GM10847 (cell line): Measurements from ENCODE around the gene NRXN2.

Experiments used
- POLR2A ChIP-seq: IDR thresholded peaks from 2 replicates; pipeline ENCODE4 v1.6.1; 2011; ENCODE audit not compliant: insufficient read length; ENCODE audit errors: extremely low read depth

Gene NRXN2

DNA sequence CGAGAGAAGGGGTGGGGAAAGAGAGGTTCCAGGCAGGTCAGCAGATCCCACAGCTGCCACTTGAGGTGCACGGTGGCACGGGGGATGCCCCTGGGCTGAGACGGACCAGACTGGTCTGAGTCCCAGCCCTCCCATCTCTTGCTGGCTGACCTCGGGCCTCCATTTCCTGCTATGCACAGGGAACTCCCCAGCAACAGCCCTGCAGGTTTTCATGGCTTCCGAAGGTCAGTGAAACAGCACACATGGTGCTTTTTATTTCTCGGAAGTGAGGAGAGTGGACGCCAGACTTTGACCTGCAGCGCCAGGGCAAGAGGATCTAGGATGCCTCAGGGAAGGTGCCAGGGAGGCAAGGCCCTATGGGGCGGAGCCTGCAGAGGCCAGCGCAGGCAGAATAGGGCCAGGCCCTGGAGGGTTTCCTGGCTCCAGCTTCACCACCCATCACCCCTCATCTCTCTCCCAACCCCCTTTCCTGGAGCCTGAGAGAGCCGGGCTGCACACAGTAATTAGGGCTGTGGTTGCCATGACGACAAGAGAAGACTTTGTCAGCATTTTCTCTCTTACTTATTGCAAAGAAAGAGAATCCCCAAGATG is 102.5 kb downstream of the NRXN2 start:
- no peak for TF ChIP-seq POLR2A

DNA sequence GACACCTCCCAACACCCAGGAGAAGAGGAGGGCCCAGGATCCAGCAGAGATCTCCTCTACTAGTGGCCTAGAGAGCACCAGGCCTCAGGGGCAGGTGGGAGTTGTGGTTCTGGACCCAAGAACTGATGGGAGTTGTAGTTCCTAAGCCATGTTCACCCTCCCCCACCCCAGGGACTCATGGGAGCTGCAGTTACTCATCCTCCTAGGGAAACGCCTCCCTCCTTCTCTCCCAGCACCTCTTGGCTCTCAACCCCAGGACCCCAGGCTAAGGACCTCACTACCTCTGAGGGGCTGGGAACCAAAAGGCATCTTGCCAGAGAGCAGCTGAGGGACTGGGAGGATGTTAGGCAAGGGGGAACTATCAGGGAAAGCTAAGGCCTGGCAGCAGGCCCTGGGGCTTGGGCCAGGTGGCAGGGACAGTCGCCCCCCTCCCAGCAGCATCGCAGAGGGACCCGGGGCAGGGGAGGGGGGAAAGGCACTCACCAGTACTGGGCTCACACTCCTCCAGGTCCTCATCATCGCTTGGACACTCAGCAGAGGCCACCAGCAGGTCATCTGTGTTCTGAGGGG is 103.1 kb downstream of the NRXN2 start:
- no peak for TF ChIP-seq POLR2A

DNA sequence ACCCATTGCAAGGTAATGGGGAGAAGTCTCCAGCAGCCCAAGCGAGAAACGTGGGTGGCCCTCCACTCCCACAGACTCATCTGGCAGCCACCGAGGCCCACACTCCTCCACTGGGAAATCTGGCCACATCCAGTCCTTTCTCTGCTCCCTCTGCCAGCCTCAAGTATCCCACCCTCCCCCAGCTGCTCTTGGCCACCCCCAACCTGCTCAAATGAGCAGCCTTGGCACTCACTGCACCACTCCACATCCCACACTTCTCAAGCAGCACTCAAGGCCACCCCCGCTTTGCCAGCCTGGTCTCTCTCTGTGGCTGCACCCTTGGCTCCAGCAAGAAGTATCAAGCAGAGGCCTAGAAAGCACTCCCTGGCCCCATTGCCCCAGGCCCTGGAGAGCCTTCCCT is 103.8 kb downstream of the NRXN2 start:
- no peak for TF ChIP-seq POLR2A

DNA sequence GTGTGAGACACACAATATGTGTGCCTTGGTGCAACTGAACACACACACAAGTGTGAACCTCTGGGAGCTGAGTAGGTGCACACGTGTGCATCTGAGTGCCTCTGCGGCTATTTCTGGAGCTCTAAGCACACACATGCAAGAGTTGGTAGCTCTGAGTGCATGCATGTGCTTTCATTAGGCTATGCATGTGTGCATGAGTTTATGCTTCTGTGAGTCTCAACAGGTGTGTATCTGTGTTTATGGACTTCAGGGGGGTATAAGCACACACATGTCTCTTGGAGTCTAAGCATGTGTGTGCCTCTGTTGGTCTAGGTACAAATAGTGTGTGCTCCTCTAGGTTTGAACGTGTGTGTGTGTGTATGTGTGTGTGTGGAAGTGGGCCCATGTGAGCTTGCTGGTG is 106.2 kb downstream of the NRXN2 start:
- TF ChIP-seq POLR2A = no peak

DNA sequence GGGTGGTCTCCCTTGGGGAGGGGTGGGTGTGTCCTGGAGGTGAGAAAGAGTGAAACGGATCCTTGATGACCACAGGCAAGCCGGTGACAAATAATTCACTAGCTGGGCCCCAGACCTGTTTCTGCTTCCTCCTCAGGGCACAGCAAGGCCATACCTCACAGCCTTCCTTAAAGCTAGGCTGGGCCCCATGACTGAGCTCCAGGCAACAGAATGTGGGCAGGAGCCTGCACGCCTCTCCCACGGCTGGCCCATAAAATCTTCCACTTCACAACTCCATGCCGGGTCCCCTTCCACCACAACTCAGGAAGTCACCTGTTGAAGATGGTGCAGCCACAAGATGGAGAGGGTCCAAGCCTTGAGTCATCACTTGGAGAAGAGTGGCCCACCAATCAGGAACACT is 108.1 kb downstream of the NRXN2 start:
- TF ChIP-seq POLR2A = no peak

DNA sequence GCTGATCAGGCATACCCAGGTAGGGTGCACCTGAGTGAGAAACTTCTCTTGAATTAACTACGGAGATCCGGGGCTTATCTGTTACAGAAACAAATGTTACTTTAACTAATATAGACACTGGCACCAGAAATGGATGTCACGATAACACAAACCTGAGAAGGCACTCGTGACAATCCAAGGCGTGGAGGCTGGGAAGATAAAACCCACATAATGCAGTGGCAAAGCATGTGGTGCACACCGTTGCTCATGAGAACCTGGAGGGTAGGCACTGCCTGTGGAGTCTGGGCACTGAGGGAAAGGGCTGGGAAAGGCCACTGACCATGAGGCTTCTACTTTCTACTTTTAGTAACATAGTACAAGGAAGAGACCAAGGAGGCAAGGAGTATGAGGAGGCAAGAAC is 109.3 kb downstream of the NRXN2 start:
- no peak for TF ChIP-seq POLR2A

DNA sequence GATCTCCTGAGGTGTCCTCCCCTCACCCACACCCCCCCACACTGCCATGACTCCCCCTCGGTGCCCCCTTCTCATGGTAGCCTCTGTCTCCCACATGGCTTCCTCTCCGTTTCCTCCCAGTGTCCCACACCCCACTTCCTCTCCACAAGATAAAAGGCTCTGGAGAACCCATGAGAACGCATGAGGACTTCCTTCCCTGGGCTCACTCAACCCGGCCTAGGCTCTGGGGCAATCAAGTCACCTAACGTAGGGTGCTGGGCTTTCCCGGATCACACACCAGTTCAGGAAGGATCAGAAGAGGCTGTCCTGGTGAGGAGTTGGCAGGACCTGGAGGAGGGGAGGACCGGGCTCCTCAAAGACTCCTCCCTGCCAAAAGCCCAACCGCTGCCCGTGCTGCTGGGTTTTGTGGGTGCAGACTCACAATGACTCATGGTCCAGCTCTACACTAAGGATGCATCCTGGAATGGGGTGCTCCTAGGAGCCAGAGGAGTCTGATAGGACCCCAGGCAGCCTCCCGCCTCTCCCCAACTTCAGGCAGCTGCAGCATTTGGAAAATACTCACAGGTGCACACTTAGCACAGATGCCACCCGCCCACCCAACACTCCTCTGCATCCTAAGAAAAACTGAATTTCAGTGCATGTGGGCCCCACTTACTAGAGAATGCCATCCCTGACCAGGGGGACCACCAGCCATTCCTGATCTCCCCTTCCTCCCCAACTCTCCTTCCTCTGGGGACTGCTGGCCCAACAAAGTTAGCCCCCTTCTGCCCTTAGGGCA is 110.9 kb downstream of the NRXN2 start:
- TF ChIP-seq POLR2A = no peak

DNA sequence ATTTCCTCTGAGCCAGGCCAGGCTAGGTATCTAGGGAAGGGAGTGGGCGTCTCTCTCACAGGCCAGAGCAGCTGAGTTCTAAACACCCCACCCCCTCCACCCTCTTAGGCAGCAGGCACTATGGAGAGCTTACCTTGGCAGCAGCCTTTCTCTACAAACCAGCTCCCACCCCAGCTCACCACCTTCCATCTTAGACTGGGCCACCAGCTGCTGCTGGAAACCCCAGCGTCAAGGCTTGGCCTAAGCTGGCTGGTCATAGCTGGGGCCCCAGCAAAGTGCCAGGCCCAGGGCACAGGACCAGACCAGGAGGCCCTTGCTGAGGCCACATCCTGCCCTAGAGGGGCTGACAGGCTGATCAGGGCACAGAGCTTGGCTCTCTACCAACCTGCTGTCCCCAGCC is 111.8 kb downstream of the NRXN2 start:
- no peak for TF ChIP-seq POLR2A

DNA sequence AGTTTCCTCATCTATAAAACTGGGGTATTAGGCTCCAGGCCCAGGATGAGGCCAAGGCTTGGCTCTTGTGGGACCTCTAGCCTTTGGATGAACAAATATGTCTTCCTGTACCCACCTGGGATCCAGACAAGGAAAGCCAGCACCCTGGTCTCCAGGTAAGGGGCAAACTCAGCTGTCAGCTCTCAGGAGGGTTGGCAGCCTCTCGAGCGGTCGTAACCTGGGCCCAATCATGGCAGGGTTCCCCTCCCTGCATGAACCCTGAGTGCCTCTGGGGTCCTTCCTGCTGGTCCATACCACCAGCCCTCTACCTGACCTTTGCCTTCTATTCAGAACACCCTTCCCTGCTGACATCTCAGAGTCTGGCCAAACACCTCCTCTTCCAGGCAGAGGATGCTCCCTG is 112.4 kb downstream of the NRXN2 start:
- TF ChIP-seq POLR2A = no peak

DNA sequence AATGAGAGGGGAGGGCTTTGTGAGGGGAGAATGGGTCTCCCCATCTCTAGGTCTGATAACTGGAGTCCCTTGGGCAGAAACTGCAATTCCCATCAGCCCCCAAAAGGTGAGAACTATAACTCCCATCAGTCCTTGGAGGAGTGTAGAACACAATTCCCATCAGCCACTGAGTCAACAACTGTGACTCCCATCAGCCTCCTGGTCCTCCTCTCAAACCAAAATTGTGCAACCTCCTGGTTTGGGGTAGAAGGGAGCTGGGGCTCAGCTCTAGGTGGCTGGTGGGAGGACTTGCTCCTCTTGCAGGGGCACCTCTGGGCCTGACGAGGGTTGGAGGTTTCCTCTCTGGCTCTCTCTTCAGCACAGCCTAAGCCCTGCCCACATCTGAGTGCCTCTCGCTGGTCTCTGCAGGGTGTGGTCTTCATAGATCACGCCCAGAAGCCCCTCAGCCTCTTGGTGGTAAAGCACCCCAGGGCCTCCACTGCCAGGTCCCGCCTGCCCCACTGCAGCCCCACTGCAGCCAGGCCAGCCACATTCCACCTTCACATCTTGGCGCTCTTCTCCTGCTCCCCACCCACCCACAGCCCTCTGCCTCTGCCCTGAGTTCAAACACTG is 113.5 kb downstream of the NRXN2 start:
- no peak for TF ChIP-seq POLR2A

DNA sequence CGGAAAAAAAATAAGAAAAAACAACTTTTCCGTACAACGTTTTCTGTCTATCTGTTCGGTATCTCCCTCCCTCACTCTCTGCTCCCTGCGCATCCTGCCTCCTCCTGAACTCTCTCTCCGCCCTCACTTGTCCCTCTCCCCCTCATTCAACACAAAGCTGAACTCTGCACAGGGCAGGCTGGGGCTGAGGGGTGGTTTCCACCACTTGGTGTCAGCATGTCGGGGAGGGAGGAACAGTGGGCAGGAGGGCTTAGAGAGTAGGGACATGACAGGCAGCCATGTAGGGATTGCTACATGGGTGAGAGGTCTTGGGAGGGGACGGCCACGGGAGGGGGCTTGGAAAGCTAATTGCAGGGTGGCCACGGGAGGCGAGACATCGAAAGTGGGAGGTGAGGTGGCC is 114.4 kb downstream of the NRXN2 start:
- TF ChIP-seq POLR2A = no peak

DNA sequence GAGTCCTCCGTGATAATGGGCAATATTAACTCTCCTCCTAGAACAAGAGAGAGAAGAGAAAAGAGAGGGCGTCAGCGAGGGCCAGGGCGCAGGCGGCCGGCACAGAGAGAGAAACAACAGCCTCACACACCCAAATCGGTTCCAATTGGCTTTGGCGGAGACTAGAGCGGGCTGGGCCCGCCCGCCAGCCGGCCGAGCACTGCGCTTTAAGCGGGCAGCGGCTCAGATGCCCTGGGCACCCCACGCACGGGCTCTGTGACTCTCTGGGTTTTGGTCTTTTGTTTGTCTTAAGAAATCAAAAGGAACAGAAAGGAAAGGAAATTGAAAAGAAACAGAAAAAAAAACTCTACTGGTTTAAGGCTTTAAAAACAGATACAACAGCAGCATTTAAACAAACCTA is 115.0 kb downstream of the NRXN2 start:
- TF ChIP-seq POLR2A = no peak

DNA sequence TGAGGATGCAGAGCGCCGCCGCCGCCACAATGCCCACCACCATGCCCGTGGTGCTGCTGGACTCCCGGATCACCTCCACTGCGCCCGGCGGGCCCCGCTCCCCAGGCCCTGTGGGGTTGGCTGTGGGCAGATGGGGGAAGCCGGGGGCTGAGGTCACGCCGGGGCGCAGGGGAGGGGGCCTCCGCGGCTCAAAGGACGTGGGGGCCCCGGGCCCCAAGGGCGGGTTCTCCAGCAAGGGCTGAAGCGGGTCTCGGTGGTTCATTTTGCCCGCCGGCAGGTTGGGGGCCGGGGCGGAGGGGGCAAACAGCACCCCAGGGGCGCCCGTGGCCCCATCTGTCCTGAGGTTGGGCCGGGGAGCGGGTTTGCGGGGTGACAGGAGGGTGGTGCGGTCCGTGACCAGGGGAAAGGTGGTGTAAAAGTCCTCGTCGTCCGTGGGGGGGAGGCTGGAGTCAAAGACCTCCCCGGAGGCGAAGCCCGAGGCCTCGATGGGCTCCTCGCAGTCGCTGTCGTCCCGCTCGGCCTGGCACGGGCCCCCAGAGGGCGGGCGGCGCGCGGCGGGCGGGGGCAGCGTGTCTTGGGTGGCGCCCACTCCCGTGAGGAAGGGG is 115.5 kb downstream of the NRXN2 start:
- no peak for TF ChIP-seq POLR2A

DNA sequence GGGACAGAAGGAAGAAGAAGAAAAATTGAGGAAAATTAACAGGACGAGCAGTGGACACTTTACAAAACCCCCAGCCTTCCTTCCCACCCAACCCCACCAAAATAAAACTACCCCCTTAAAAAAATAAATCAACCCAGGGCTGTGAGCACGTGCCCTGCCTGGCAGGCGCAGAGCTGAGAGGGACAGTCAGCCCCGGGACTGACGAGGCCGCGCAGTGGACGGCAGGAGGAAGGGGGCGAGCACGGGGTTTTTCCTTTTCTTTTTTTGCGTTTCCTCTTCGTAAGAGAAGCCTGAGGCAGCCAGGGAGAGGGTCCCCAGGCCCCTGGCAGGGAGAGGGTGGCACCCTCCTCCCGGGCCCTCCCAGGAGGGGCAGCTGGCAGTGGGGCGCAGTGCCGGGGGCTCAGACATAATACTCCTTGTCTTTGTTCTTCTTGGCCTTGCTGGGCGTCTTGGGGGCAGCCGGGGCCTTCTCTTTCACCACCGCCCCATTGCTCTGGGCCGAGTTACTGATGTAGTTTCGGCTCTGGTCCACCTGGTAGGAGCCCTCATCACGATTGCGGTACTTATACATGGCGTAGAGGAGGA is 116.1 kb downstream of the NRXN2 start:
- TF ChIP-seq POLR2A = no peak

DNA sequence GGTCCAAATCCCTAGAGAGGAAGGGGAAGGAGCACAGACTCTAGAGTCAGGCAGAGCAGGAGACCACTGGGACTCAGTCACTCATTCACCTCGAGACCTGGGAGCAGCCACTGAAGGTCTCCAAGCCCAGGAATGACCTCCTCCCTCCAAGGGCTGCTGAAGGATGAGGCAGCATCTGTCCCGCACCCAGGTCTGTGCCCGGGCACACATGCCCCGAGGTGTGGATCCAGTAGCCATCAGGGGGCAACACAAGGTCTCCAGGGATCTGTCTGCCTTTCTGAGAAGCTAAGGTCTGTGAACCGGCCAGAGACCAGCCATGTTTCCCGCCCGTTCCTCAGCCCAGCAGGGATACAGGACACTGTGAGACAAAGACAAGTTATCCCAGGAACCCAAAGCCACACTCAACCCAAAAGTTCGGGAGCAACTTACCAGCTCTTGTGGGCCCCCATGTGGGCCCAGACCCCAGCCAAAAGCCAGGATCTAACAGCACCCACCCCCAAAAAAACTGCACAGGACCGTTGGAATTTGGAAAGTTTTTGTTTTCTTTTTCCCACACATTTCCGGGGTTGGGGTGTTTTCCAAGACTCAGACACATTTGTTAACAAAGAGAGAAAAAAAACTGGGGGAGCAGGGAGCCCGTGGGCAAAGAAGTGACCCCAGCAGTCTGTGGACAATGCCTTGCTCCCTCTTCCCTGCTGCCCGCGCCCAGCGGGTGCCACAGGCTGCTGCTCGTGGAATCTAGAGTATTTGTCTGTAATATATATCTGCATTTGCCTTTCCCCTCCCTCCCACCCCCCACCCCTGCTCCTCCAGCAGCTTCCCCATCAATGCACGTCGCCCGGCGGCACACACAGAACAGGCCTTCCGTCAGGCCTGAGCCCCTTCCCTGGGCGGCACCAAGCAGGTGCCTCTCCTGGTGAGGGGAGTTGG is 117.1 kb downstream of the NRXN2 start:
- TF ChIP-seq POLR2A = no peak

DNA sequence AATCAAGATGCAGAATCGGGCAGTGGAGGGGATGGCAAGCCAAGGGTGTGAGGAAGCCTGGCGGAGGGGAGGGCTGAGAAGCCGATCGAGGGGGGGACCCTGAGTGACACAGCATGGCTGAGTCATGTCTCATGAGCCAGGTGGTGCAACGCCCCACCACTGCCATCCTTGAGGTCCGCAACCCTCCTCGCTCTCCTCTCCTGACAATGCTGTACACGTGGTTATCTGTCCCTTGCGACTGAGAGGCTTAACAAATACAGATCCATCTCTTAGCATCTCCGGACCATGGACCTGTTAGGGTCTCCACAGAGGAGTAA is 117.8 kb downstream of the NRXN2 start:
- TF ChIP-seq POLR2A = no peak
